ENCODE measurements around the gene KPTN.

GRCh38 chr19:47475465-47475864, 8.6 kb downstream of the KPTN start:
- TF ChIP-seq CTCF (IDR thresholded peaks at IDR 0.05) (no peak), POLR2A (IDR thresholded peaks at IDR 0.05) (no peak)

Data from lower leg skin (tissue), 3 donors.